ENCODE measurements around the gene RPL36. TPM values are rescaled to one million over a fixed set of nuclear protein-coding genes. Genes with fewer than 3 reads are reported as not detected.

Gene RPL36
- total and polyA plus RNA-seq, 9 of the 15 experiments (the other 6 are each of a cell fraction or from before 2014, with no cell fraction given): 350 to 3,412 (median 1,507) TPM

DNA sequence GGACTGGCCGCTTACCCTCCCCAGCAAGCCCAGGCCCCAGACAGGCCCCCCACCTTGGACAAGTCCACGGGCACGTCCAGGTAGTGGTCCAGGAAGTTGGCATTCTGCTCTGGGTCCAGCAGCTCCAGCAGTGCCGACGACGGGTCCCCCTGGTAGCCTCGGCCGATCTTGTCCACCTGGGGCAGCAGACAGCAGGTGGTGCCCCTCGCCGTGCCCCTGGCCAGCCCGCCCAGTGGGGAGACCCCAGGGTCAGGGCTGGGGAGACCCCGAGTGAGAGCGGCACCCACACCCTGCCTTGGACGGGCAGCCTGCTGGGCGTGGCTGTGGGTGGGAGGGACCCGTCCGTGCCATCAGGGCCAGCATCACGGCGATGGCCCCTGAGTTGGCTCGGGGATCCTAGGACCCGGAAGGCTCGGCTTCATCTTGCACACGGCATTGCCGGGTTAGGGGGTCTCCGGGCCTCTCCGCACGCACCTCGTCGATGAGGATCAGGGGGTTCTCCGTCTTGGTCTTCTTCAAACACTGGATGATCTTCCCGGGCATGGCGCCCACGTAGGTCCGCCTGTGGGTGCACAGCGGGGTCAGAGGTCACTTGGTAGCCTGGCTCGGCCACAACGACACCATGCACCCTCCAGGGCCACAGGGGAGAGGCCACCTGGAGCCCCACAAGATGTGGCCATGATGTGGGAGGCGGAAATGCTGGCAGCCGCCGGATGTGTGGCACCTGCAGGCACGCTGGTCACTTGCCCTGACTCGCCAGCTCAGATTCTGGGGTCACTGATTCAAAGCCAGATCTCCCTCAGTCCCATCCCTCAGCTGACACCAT, 6.3 kb downstream of the RPL36 start:
- Histone ChIP-seq H3K4me1 (replicated peaks in 1 of 2; ENCODE audit: control insufficient read depth in 2 of 2, insufficient read depth in 2 of 2, low read length in 2 of 2) (peaks cover 14 to 74% of the 10 kb centered on the region in 2 experiments), H3K27me3 (ENCODE audit: control insufficient read depth in 2 of 2, insufficient read depth in 2 of 2, low read length in 2 of 2) (no peaks in the 10 kb centered on the region), H3K4me3 (no peak overlapping the region), H3K27ac (ENCODE audit: extremely low read depth, low read depth, low read length) (no peak overlapping the region), H4K20me1 (replicated peaks; ENCODE audit: control insufficient read depth, insufficient read depth, low read length) (peaks cover 57% of the 10 kb centered on the region), H3K4me2 (ENCODE audit: insufficient read depth, low read length) (no peak overlapping the region), H3K9me3 (replicated peaks; ENCODE audit: control insufficient read depth, insufficient read depth, low read depth, low read length) (no peaks in the 10 kb centered on the region), H2AFZ (ENCODE audit: low read depth, low read length) (no peak overlapping the region), H3K9ac (ENCODE audit: insufficient read depth in 1 of 2, low read depth in 2 of 2, low read length in 2 of 2) (no peak overlapping the region; a peak in 1 of 4 replicates), H3K36me3 (ENCODE audit: control insufficient read depth, insufficient read depth, low read length) (peaks cover 98% of the 10 kb centered on the region), H3K79me2 (ENCODE audit: control insufficient read depth, insufficient read depth, low read length) (peaks cover 59% of the 10 kb centered on the region), H3K9me1 (ENCODE audit: control insufficient read depth, insufficient read depth, low read length) (peaks cover 17% of the 10 kb centered on the region)
- ATAC-seq: no peak
- TF ChIP-seq CBX1 (IDR thresholded peaks at IDR 0.05; ENCODE audit: low read depth) (0 out of 2 replicates have a peak, but pooled peaks have one; percentile 5), POLR2A (conservative IDR thresholded peaks at IDR 0.05) (peak; percentile 52; the same call in 1 of the 2 replicates), HNRNPL (IDR thresholded peaks at IDR 0.05; ENCODE audit: low read depth, low read length) (peak; percentile 78), RBFOX2 (IDR thresholded peaks at IDR 0.05; ENCODE audit: low read depth, low read length) (peak; percentile 53), MCM3 (IDR thresholded peaks at IDR 0.05) (no peak), MYNN (IDR thresholded peaks at IDR 0.05) (peak; percentile 10; the same call in 1 of the 2 replicates), MYNN (CRISPR knock-in tag; IDR thresholded peaks at IDR 0.05) (no peak), RBM22 (IDR thresholded peaks at IDR 0.05; ENCODE audit: low read depth, low read length, poor library complexity, severe bottlenecking) (peak; percentile 69), POLR2AphosphoS5 (IDR thresholded peaks at IDR 0.05; ENCODE audit: control insufficient read depth, insufficient read depth, low read depth, low read length) (peak; percentile 1; the same call in 1 of the 2 replicates), PML (IDR thresholded peaks at IDR 0.05; ENCODE audit: low read length) (0 out of 2 replicates have a peak, but pooled peaks have one; percentile 9), POLR2G (IDR thresholded peaks at IDR 0.05; ENCODE audit: low read depth, low read length) (peak; percentile 75), ZBED1 (IDR thresholded peaks at IDR 0.05) (no peak), MCM7 (IDR thresholded peaks at IDR 0.05) (no peak), NFXL1 (CRISPR knock-in tag; IDR thresholded peaks at IDR 0.05) (no peak), NR2C1 (IDR thresholded peaks at IDR 0.05) (peak; percentile 50), NR2C1 (tag; IDR thresholded peaks at IDR 0.05) (peak; percentile 40; the same call in 1 of the 2 replicates), SUPT5H (IDR thresholded peaks at IDR 0.05) (0 out of 2 replicates have a peak, but pooled peaks have one; percentile 22), NR2C2 (CRISPR knock-in tag; IDR thresholded peaks at IDR 0.05) (no peak), NR2C2 (tag; IDR thresholded peaks at IDR 0.05) (peak; percentile 45; the same call in 1 of the 2 replicates), SNRNP70 (optimal IDR thresholded peaks at IDR 0.05; ENCODE audit: low read depth, low read length) (peak; percentile 66)
- intact Hi-C loops (cut with micrococcal nuclease): no loop called here
- ChIA-PET CTCF (ENCODE audit: low intra/inter-chr PET ratio) (no interaction called here), POLR2A (interaction anchor here (0.6 to 1.7 kb wide), 4 partner anchors 10 to 22 kb away, joined by 3 to 6 read pairs (median 4); no protein-coding TSS in a partner anchor)
- DNase-seq (ENCODE audit: extremely low read depth in 1 of 4, low spot score in 3 of 4): no peak
- no TSS peak for BruUV-seq (replicated peaks)
- in situ Hi-C loops (cut with MboI): no loop called here
- no peak for FAIRE-seq
- 91% methylated on average over 20 of the region's 42 CpGs for WGBS (ENCODE audit: insufficient coverage, low coverage, missing lambda C conversion rate)

Measured in K562 (cell line).